NCI-H1417 (cell line): ENCODE measurements around the gene ELOVL7.
A peak's percentile ranks its signal among the peaks of the same experiment; 100 is the strongest.
"Not testable (repeated sequence)": the region's sequence is repeated elsewhere in the genome, so short reads cannot be mapped to it uniquely, and the experiment has no call there.

ENCODE experiments used
- DNase-seq, 3 experiments: peaks; one replicate each; lab custom pipeline; 2025; lab: John Stamatoyannopoulos, UW

Gene ELOVL7

GRCh38 chr5:60795424-60795950 is 48.6 kb downstream of the ELOVL7 start:
- DNase-seq = not testable (repeated sequence)

- DNase-seq = no peak
These were observed 49.4 kb downstream of the ELOVL7 start for GRCh38 chr5:60794691-60795090.

- no peak for DNase-seq
These were observed 51.6 kb downstream of the ELOVL7 start for GRCh38 chr5:60792438-60792837.

GRCh38 chr5:60789551-60789950 is 54.5 kb downstream of the ELOVL7 start:
- DNase-seq = no peak

GRCh38 chr5:60788863-60789513 is 55.1 kb downstream of the ELOVL7 start:
- DNase-seq = no peak

GRCh38 chr5:60779466-60779865 is 64.6 kb downstream of the ELOVL7 start:
- DNase-seq = no peak

- no peak for DNase-seq
These were observed 67.7 kb downstream of the ELOVL7 start for GRCh38 chr5:60776343-60776742.

GRCh38 chr5:60765019-60765709 is 78.9 kb downstream of the ELOVL7 start:
- DNase-seq = no peak

- no peak for DNase-seq
These were observed 81.0 kb downstream of the ELOVL7 start for GRCh38 chr5:60763061-60763460.

- no peak for DNase-seq
These were observed 89.6 kb downstream of the ELOVL7 start for GRCh38 chr5:60754495-60754894.

- no peak for DNase-seq
These were observed 99.4 kb downstream of the ELOVL7 start for GRCh38 chr5:60744682-60745081.

- no peak for DNase-seq
These were observed 100.4 kb downstream of the ELOVL7 start for GRCh38 chr5:60743511-60744314.

- no peak for DNase-seq
These were observed 103.7 kb downstream of the ELOVL7 start for GRCh38 chr5:60740322-60740721.

GRCh38 chr5:60738933-60739332 is 105.1 kb downstream of the ELOVL7 start:
- no peak for DNase-seq

- DNase-seq = no peak
These were observed 105.6 kb downstream of the ELOVL7 start for GRCh38 chr5:60738461-60738860.

- not testable (repeated sequence) for DNase-seq
These were observed 113.2 kb downstream of the ELOVL7 start for GRCh38 chr5:60730858-60731257.

GRCh38 chr5:60727033-60727679 is 116.9 kb downstream of the ELOVL7 start:
- DNase-seq = no peak

GRCh38 chr5:60724126-60724525 is 119.9 kb downstream of the ELOVL7 start:
- no peak for DNase-seq

- peak; percentile 63 to 92 (median 65) for DNase-seq
These were observed 121.7 kb downstream of the ELOVL7 start for GRCh38 chr5:60722416-60722815.

GRCh38 chr5:60719329-60719728 is 124.7 kb downstream of the ELOVL7 start:
- DNase-seq = no peak

- DNase-seq = no peak
These were observed 125.7 kb downstream of the ELOVL7 start for GRCh38 chr5:60718166-60718892.
